ENCODE data around the gene BMPR1A.
"Not testable (repeated sequence)": the region's sequence is repeated elsewhere in the genome, so short reads cannot be mapped to it uniquely, and the experiment has no call there.

The BMPR1A gene

DNA sequence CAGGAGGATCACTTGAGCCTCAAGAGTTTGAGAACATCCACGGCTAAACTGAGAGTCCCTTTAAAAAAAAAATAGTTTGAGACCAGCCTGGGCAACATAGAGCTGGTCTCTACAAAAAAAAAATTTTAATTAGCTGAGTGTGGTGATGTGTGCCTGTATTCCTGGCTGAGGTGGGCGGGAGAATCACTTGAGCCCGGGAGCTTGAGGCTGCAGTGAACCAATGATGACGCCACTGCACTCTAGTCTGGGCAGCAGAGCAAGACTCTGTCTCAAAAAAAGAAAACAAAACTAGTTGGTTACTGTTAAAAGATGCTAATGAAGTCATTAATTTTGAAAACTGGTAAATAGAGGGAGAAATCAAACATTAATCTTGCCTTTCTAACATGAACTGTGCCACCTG lies 124.6 kb downstream of the BMPR1A start:
- DNase-seq (ENCODE audit: low read depth in 2 of 2): no peak

DNA sequence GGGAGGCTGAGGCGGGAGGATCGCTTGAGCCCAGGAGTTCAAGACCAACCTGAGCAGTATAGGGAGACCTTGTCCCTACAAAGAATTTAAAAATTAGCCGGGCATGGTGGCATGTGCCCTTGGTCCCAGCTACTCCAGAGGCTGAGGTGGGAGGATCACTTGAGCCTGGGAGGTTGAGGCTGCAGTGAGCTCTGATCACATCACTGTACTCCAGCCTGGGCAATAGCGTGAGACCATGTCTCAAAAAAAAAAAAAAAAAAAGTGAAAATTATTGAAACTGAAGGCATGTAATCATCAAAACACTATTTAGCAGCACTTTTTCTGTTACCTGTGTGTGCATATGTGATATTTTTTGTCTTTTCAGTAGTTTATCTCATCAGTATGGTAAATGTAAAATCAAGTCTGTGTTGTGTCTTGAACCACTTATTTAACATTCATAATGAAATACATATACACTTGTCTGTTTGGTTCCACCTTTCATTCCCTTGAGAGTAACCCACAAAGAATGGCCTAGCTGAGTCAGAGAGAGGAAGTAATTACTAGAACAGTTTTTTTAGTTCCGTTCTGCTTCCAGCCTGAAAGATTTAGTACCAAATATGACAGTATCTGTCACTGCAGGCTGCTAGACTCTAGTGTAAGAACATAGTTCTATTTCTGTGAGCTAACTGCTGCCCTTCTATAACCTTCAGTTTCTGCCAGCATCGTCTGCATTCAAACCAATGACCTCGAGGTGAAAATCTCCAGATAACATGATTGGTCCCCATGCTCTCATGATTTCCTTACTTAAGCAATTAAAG lies 132.4 kb downstream of the BMPR1A start:
- no peak for DNase-seq (ENCODE audit: low read depth in 2 of 2)

DNA sequence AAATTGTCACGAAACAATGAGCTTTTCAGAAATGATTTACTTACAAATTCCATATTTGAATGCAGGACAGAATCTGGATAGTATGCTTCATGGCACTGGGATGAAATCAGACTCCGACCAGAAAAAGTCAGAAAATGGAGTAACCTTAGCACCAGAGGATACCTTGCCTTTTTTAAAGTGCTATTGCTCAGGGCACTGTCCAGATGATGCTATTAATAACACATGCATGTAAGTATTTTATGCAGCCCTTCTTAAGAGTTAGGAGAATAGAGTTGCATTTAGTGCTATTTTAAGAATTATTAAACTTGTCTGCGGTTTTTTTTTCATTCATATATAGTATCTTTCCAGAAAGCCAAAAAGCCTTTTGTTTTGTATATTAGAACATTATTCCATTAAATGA lies 133.6 kb downstream of the BMPR1A start:
- no peak for DNase-seq (ENCODE audit: low read depth in 2 of 2)

DNA sequence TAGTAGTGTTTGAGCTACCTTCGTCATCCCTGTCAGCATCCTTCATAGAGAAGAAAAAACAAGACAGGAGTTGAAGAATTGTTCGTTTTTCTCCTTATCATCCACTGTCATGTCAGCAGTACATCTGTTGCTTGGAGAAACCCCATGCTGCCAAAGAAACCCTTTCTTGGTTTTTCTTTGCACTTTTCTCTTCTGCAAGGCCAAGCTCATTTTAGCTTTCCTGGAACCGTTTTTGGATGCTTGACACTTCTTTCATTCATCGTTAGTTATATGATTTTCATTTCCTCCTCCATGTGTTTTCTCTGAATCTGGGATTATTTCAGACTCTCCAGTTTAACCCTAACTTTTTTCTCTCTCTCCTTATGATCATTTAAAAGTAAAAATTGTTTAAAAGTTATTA lies 142.1 kb downstream of the BMPR1A start:
- no peak for DNase-seq (ENCODE audit: low read depth in 2 of 2)

DNA sequence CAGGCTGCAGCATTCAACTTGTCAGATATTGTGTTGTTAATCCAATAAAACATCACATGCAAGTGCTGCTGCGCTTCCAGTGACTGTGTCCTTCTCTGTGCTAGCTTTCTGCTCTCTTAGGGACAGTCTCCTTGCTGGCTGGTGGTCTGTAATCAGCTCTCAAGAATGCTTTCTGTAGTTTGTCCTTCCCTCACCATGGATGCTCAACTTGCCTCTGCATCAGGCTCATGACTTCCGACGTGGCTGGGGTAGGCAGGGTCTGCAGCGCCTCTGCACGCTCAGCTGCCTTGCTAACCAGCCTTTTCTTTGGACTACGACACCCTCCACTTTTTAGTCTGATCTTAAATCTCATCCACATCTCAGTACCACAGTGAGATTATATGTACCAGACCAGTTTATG lies 142.7 kb downstream of the BMPR1A start:
- DNase-seq (ENCODE audit: low read depth in 2 of 2): no peak

DNA sequence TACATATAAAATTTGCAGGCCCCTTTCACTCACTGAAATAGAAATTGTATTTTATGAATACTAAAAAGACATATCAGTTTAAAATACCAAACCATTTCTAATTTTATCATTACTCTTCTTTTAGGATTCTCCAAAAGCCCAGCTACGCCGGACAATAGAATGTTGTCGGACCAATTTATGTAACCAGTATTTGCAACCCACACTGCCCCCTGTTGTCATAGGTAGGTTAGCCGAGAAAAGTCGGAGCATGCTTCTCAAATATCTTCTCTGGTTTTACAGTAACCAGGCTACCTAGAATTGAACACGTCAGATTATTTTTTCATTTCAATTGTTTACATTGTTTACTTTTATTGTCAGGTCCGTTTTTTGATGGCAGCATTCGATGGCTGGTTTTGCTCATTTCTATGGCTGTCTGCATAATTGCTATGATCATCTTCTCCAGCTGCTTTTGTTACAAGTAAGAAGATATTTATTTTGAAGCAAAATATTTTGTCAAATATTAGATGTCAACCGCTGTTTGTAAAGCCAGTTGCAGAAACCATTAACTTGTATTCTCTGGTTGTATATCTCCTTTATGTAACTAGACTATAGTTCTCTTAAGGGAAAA lies 143.4 kb downstream of the BMPR1A start:
- no peak for DNase-seq (ENCODE audit: low read depth in 2 of 2)

DNA sequence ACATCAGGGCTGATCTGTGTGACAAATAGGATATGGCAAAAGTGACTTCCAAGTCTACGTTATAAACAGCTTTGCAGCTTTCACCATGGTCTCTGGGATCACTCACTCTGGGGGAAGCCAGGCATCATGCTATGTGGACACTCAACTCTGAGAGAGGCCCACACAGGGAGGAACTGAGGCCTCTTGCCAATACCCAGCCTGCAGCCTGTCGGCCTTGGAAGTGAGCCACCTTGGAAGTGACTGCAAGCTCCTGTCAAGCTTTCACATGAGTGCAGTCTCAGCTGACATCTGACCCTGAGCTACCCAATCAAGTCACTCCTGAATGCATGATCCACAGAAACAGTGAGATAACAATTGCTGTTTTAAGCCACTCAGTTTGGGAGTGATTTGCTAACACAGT lies 144.5 kb downstream of the BMPR1A start:
- no peak for DNase-seq (ENCODE audit: low read depth in 2 of 2)

DNA sequence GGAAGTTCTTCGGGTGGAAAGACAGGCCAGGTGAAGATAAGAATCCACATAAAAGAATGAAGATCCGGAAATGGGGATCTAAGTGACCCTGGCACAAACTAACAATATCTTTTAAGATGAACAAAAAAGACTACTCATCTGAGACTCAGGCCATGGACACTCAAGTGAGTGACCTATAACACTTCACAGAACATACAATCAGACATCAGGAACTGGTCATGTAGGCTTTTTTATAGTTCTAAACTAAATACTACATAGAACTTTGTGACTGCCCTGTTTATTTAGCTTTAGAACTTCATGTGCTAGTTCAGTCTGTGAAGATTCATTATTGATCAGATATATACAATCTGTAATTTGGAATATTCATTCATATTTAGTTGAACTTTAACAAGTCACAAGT lies 148.2 kb downstream of the BMPR1A start:
- DNase-seq (ENCODE audit: low read depth in 2 of 2): no peak

DNA sequence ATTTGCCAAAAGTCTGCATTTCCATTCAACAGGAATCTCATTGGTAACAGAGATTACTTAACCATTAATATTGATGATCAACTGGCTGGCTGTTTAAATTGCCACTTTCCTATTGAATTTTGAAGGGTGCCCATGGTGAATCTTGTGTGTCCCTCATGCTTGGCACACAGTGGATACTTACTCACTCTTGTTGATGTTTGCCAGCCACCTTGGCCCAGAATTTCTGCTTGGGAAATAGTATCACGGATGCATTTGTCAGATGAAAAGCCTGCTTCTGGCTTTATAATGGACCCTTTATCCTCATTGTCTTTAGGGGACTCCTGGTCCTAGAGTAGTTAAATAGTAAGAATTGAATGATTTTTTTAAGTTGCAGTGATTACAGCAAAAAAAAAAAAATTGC lies 149.0 kb downstream of the BMPR1A start:
- DNase-seq (ENCODE audit: low read depth in 2 of 2): no peak

DNA sequence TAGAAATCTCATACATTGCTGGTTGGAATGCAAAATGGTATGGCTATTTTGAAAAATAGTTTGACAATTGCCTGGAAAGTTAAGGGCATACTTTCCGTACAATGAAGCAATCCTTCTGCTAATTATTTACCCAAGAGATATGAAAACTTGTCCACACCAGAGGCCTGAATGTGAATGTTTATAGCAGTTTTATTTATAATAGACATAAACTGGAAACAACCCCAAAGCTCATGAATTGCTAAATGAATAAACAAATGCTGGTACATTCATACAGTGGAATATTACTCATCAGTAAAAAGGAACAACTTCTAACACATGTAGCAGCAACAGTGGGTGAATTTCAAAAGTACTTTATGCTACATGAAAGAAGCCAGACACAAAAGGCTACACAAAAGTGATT lies 158.3 kb downstream of the BMPR1A start:
- no peak for DNase-seq (ENCODE audit: low read depth in 2 of 2)

DNA sequence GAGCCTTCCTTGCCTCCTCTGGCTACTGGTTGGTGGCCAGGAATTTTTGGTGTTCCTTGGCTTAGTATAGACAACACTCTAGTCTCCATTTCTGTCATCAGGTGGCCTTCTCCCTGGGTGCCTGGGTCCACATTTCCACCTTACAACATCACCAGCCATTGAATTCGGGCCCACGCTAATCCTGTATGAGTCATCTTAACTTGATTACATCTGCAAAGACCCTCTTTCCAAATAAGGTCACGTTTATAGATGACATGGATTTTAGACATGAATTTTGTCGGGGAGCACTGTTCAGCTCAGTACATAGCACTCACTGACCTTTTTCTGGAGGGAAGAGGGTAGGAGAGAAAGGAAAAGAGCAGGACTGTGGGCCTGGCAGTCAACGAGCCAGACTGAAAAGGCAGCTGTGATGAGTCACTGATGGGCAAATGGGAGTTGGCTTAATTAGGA lies 161.6 kb downstream of the BMPR1A start:
- DNase-seq (ENCODE audit: low read depth in 2 of 2): no peak

DNA sequence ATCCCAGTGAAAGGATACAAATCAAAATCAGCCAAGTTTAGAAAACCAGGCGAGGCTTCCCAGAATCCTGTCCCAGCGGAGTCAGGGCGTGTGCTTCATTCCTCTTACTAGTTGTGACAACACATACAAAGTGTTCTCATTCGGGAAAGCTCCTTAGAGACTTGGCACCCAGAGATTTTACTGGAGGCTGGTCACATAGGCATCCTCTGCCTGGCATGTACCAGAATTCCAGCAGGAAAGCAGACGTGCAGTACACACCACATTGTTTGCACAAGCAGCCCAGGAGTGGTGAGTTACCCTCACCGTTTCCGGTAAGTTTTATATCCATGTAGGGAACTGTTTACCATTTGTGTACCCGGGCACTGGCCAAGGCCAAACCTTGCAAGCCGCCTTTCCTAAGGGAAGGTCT lies 166.1 kb downstream of the BMPR1A start:
- DNase-seq (ENCODE audit: low read depth in 2 of 2): no peak

DNA sequence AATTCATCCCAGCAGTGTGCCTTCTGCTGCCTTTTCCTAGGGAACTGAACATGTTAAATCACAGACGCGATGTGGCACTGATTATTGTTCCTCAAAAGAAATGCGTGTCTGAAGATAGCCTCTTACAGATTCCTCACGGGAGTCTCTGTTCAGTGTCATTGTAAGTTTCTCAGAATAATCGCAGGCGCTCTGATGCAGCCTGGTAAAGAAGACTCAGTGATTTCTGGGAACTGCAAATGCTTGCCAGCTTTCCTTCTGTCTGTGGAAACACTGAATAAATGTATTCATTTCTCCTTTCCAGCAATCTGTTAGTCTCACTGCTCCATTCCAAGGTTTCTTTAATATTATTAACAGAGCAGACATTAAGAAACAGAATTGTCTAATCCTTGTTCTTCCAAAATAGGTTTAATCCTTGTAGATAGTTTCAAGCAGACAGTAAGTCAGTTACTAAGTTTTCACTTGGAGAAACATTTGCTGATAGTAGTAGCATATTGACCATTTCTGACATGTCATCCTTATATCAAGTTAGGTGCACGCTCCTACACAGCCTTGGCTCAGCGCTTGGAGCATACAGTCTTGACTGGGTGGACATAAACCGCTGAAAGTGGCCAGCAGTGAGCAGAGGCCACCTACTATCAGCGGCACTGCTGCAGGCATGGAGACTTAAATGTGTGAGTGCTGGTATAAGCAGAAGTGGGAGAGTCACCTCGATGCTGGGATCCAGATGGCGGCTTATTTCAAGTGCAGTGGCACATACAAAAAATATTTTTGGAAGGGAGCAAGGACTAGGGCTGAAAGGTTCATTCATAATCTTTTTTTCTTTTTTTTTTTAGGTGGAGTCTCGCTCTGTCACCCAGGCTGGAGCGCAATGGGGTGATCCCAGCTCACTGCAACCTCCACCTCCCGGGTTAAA lies 173.3 kb downstream of the BMPR1A start:
- no peak for DNase-seq (ENCODE audit: low read depth in 2 of 2)

DNA sequence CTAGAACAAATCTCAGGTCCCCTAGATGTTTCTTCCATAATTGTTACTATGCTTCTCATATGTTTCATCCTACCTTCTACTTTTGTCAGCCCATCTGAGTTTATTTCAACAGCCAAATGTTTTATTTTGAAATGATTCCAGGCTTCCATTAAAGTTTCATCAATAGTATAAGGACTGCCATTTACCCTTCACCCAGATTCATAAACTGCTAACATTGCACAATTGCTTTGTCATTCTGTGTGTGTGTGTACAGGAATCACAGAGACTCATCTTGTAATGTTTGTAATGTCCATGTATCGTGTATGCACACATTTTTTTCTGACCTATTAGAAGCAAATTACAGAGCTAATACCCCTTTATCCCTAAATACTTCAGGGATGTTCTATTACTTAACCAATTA lies 175.5 kb downstream of the BMPR1A start:
- DNase-seq (ENCODE audit: low read depth in 2 of 2): no peak

DNA sequence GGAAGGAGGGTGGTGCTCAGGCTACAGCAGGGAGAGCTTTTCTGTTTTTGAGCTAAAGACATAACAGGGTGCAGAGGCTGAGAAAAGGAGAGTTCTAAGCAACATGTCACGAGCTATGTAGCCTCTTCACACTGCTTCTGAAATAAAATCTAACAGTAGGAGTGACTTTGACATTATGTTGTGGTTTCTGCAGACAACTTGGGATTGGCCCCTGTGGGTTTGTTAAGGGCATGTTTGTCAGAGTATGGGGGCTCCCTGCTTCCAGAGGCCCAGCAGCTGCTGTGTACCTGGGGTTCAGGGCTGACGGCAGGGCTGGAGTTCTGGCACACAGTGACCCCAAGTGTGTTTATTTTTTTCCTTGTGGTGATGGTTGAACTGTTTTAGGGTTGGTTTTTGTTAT lies 176.3 kb downstream of the BMPR1A start:
- DNase-seq (ENCODE audit: low read depth in 2 of 2): no peak

DNA sequence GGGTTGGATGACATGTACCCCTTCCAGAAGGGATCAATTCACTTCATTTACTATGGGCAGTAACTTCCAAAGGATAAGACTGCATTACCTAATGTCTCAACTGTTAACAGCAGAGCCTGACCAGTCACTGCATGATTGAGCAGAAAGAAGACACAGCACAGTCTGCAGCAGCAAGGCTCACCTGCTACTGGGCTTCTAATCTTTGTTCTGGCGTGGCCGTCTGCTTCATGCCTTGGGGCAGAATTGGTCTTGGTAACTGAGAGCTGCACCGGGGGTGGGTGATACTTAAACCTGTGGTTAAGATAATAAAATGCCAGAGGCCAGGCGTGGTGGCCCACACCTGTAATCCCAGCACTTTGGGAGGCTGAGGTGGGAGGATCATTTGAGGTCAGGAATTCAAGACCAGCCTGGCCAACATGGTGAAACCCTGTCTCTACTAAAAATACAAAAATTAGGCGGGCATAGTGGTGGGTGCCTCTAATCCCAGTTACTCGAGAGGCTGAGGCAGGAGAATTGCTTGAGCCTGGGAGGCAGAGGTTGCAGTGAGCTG lies 177.8 kb downstream of the BMPR1A start:
- not testable (repeated sequence) for DNase-seq (ENCODE audit: low read depth in 2 of 2)

DNA sequence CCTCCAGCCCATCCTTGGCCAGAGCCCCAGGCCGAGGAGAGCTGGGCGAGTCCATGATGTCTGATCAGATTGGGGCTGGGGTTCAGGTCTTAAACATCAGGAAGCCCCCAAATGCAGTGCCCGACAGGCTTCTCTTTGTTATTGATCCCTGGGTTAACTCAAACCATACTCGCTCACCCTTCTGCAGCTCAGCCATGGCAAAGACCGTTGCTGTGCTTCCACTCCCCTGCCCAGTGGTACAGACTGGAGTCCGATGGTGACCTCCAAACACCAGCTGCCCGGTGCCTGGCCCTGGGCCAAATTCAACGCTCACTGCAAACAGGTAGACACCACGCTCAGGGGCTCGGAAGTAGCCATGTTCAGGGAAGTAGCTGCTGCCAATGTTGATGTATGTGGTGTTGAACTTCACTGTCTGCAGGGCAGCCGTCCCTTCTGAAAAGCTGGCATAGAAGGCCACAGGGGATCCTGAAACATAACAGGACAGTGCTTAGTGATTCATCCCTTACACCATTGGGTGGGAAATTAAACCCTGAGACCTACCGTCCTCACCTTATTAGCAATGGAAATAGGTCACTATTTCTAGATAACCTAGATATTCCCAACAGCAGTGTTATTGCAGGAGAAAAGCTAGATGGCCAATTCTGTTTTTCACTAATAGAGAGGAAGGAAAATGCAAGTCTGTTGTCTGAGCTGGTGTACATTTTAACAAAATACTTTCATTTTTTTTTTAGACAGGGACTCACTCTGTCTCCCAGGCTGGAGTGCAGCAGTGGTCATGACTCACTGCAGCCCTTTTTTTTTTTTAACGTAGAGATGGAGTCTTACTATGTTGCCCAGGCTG lies 180.5 kb downstream of the BMPR1A start:
- no peak for DNase-seq (ENCODE audit: low read depth in 2 of 2)

DNA sequence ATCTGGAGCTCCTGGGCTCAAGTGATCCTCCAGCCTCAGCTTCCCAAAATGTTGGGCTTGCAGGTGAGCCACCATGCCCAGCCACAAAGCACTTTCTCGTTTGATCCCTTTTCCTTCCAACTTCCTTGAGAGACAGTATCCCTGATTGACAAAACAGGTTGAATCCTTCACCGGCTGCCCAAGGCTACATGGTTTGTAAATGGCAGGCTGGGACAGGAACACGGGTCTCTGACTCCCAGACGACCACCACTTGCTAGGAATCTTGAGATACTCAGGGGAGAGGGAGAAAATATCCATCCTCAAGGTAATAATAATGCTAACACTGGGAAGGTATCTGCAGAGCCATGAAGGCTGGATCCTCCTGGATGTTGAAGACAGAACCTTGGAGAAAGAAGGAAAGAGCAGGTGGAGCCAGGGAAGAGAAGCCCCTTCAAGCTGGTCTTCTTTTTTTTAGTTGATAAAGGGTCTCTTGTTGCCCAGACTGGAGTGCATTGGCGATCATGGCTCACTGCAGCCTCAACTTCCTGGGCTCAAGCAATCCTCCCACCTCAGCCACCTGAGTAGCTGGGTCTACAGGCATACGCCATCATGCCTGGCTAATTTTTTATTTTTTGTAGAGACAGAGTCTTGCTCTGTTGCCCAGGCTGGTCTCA lies 181.2 kb downstream of the BMPR1A start:
- DNase-seq (ENCODE audit: low read depth in 2 of 2): no peak

DNA sequence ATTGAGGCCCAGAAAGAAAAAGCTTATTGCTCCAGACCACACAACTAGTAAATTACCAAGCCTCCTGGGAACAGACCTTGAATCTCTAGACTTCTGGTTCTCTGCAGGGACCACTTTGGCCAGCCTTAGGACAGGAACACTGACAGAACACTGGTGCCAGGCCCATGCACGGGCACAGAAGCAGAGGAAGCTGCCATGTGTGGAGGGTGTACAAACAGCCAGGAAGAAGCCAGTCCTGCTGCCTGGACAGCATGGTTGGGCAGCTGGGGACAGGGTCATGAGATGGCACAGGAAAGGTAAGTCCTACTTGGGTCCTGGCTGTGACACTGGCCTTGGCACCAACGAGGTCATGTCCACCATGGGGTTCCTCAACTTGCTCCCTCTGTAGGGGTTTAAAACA lies 181.8 kb downstream of the BMPR1A start:
- no peak for DNase-seq (ENCODE audit: low read depth in 2 of 2)

DNA sequence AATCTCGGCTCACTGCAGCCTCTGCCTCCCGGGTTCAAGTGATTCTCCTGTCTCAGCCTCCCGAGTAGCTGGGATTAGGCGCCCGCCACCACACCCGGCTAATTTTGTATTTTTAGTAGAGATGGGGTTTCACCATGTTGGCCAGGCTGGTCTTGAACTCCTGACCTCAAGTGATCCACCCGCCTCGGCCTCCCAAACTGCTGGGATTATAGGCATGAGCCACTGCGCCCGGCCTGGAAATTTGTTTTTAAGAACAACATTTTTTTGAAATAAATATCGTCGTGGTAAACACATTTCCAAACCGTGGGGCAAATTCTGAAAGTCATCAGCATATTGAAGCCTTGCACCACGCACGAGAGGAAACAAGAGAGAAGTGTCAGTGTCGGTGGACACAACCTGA lies 183.7 kb downstream of the BMPR1A start:
- DNase-seq (ENCODE audit: low read depth in 2 of 2): not testable (repeated sequence)

DNA sequence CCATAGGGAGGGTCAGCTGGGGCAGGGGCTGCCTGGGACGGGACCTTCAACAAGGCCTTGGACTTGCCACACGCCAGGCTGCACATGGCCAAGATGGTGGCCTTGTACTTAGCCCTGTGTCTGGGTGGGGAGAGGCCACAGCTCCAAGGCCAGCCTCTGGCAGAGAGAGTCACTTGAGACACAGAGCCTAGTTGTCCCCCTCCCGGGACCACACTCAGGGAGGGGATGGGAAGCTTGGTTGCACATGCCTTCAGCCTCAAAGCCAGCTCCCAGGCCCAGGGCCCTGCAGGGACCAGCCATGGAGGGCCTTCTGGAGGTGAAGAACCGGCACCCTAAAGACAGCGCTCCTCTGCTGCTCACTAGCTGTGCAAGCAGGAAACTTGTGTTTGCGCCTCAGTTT lies 184.3 kb downstream of the BMPR1A start:
- DNase-seq (ENCODE audit: low read depth in 2 of 2): no peak
